HG03108 (cell line): ENCODE results near the gene ACTL6A.

Experiments
- ATAC-seq: cut with Tn5 transposase; IDR thresholded peaks from one replicate; pipeline ENCODE4 v1.9.1; 2021; ENCODE audit warnings: moderate library complexity; ENCODE audit not compliant: unreplicated experiment

Gene ACTL6A

GRCh38 chr3:179589143-179589542 is 26.4 kb downstream of the ACTL6A start:
- ATAC-seq, result no peak

- ATAC-seq, result no peak
Measured at GRCh38 chr3:179590669-179591068, 27.9 kb downstream of the ACTL6A start.

GRCh38 chr3:179591313-179591712 is 28.6 kb downstream of the ACTL6A start:
- ATAC-seq, result no peak

GRCh38 chr3:179599531-179599930 is 36.8 kb downstream of the ACTL6A start:
- no peak for ATAC-seq

- ATAC-seq, result no peak
Measured at GRCh38 chr3:179603321-179603720, 40.6 kb downstream of the ACTL6A start.

- no peak for ATAC-seq
Measured at GRCh38 chr3:179603831-179604230, 41.1 kb downstream of the ACTL6A start.

- peak; percentile 97 for ATAC-seq
Measured at GRCh38 chr3:179604321-179605078, 41.8 kb downstream of the ACTL6A start, which contains the start of the genes MRPL47 and NDUFB5. MRPL47 (minus strand) TSS chr3:179604638; CDS start chr3:179604624, 14 bp downstream. NDUFB5 (plus strand) TSS chr3:179604794; CDS start chr3:179604816, 22 bp downstream.

- ATAC-seq, result no peak
Measured at GRCh38 chr3:179606534-179607085, 43.9 kb downstream of the ACTL6A start.

- ATAC-seq, result peak; percentile 51
Measured at GRCh38 chr3:179608931-179609720, 46.4 kb downstream of the ACTL6A start.

GRCh38 chr3:179610066-179610465 is 47.3 kb downstream of the ACTL6A start:
- no peak for ATAC-seq

- ATAC-seq, result no peak
Measured at GRCh38 chr3:179613807-179614206, 51.1 kb downstream of the ACTL6A start.

- ATAC-seq, result no peak
Measured at GRCh38 chr3:179615458-179616173, 52.9 kb downstream of the ACTL6A start.

- ATAC-seq, result no peak
Measured at GRCh38 chr3:179622023-179622422, 59.3 kb downstream of the ACTL6A start.

- no peak for ATAC-seq
Measured at GRCh38 chr3:179624451-179624850, 61.7 kb downstream of the ACTL6A start.

- no peak for ATAC-seq
Measured at GRCh38 chr3:179630753-179631451, 68.2 kb downstream of the ACTL6A start.
